Measurements from ENCODE around the gene MC3R. TPM values are rescaled to one million over a fixed set of nuclear protein-coding genes. Genes with fewer than 3 reads are reported as not detected.

Gene MC3R
- total and polyA plus RNA-seq, 2 donors from 2014 or later, result not detected

DNA sequence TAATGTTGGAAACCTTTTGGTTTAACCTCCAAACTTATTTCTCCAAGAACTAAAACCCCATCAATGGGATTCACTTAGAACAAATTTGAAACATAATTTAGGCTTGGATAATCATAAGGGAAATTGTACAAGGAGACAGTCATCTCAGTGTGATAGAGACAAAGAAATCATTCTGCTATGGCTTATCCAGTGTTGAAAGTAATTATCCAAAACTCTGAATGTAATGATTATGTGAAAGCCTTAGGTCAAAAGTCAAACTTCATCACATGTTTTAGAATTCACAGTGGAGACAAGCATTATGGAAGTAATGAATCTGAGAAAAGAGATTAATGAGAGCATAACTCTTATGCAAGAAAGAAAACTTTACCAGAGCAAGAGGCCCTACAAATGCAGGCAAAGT, 20.0 kb downstream of the MC3R start:
- H3K36me3 ChIP-seq (ENCODE audit: control insufficient read depth in 2 of 3, insufficient read depth in 3 of 3, low read length in 3 of 3), result no peaks in the 10 kb centered on the region
- no peak for FAIRE-seq
- H3K9me3 ChIP-seq (ENCODE audit: control insufficient read depth in 2 of 3, insufficient read depth in 1 of 3, low read length in 3 of 3), result no peaks in the 10 kb centered on the region
- intact Hi-C loops (cut with DNase I), result no loop called here
- no peak for TF ChIP-seq CTCF (IDR thresholded peaks at IDR 0.05; ENCODE audit: borderline replicate concordance, extremely low read depth, insufficient read depth)
- H3K4me1 ChIP-seq (ENCODE audit: control insufficient read depth in 2 of 3, insufficient read depth in 2 of 3, low read depth in 1 of 3, low read length in 3 of 3), result no peaks in the 10 kb centered on the region
- DNase-seq, result no peak
- no peak overlapping the region for H3K4me3 ChIP-seq (ENCODE audit: low read length in 3 of 3)
- H3K9ac ChIP-seq (ENCODE audit: low read length in 3 of 3), result no peak overlapping the region
- no peaks in the 10 kb centered on the region for H3K27me3 ChIP-seq (ENCODE audit: control insufficient read depth, insufficient read depth, low read length)
- no peak overlapping the region for H3K27ac ChIP-seq (ENCODE audit: low read depth in 2 of 2, low read length in 2 of 2)

DNA sequence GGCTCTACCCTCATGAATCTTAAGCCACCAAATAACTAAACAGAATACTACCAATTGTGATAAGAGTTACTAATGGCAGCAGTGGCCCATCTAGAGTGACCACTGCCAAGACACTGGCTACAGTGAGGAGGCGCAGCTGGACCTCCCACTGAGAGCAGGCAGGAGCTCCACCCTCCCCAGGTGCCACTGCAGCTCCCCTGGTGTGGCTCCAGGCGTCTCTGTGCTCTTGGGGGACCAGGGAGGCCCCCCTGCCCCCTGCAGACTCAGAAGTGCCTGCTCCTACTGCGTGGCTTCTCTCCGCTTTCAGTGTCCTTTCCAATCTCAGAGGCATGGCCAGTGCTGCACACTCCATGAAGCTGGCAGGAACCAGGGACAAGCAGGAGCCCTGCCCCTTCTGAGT, 23.4 kb downstream of the MC3R start:
- peaks cover 0 to 2% (median 0%) of the 10 kb centered on the region in 3 donors for H3K9me3 ChIP-seq (ENCODE audit: control insufficient read depth in 2 of 3, insufficient read depth in 1 of 3, low read length in 3 of 3)
- no peak overlapping the region for H3K9ac ChIP-seq (ENCODE audit: low read length in 3 of 3)
- no peak for TF ChIP-seq CTCF (IDR thresholded peaks at IDR 0.05; ENCODE audit: borderline replicate concordance, extremely low read depth, insufficient read depth)
- H3K27ac ChIP-seq (ENCODE audit: low read depth in 2 of 2, low read length in 2 of 2), result no peak overlapping the region
- H3K27me3 ChIP-seq (ENCODE audit: control insufficient read depth, insufficient read depth, low read length), result no peaks in the 10 kb centered on the region
- FAIRE-seq (no peak), DNase-seq (no peak)
- no peaks in the 10 kb centered on the region for H3K36me3 ChIP-seq (ENCODE audit: control insufficient read depth in 2 of 3, insufficient read depth in 3 of 3, low read length in 3 of 3)
- no peak overlapping the region for H3K4me3 ChIP-seq (ENCODE audit: low read length in 3 of 3)
- no peaks in the 10 kb centered on the region for H3K4me1 ChIP-seq (ENCODE audit: control insufficient read depth in 2 of 3, insufficient read depth in 2 of 3, low read depth in 1 of 3, low read length in 3 of 3)
- intact Hi-C loops (cut with DNase I), result no loop called here

GRCh38 chr20:56273491-56273890, 25.0 kb downstream of the MC3R start:
- Histone ChIP-seq H3K4me3 (ENCODE audit: low read length in 3 of 3) (no peak overlapping the region), H3K9ac (ENCODE audit: low read length in 3 of 3) (no peak overlapping the region), H3K27me3 (ENCODE audit: control insufficient read depth, insufficient read depth, low read length) (no peaks in the 10 kb centered on the region), H3K9me3 (ENCODE audit: control insufficient read depth in 2 of 3, insufficient read depth in 1 of 3, low read length in 3 of 3) (peaks cover 0 to 2% (median 2%) of the 10 kb centered on the region in 3 donors), H3K4me1 (ENCODE audit: control insufficient read depth in 2 of 3, insufficient read depth in 2 of 3, low read depth in 1 of 3, low read length in 3 of 3) (no peaks in the 10 kb centered on the region), H3K36me3 (ENCODE audit: control insufficient read depth in 2 of 3, insufficient read depth in 3 of 3, low read length in 3 of 3) (no peaks in the 10 kb centered on the region), H3K27ac (ENCODE audit: low read depth in 2 of 2, low read length in 2 of 2) (no peak overlapping the region)
- no peak for TF ChIP-seq CTCF (IDR thresholded peaks at IDR 0.05; ENCODE audit: borderline replicate concordance, extremely low read depth, insufficient read depth)
- DNase-seq, result no peak
- intact Hi-C loops (cut with DNase I), result no loop called here
- no peak for FAIRE-seq

- no peaks in the 10 kb centered on the region for H3K36me3 ChIP-seq (ENCODE audit: control insufficient read depth in 2 of 3, insufficient read depth in 3 of 3, low read length in 3 of 3)
- no peak overlapping the region for H3K4me3 ChIP-seq (ENCODE audit: low read length in 3 of 3)
- intact Hi-C loops (cut with DNase I), result no loop called here
- no peak for DNase-seq
- no peaks in the 10 kb centered on the region for H3K27me3 ChIP-seq (ENCODE audit: control insufficient read depth, insufficient read depth, low read length)
- FAIRE-seq, result no peak
- H3K4me1 ChIP-seq (ENCODE audit: control insufficient read depth in 2 of 3, insufficient read depth in 2 of 3, low read depth in 1 of 3, low read length in 3 of 3), result no peaks in the 10 kb centered on the region
- H3K27ac ChIP-seq (ENCODE audit: low read depth in 2 of 2, low read length in 2 of 2), result no peak overlapping the region
- TF ChIP-seq CTCF (IDR thresholded peaks at IDR 0.05; ENCODE audit: borderline replicate concordance, extremely low read depth, insufficient read depth), result no peak
- no peak overlapping the region for H3K9ac ChIP-seq (ENCODE audit: low read length in 3 of 3)
- peaks cover 0 to 2% (median 2%) of the 10 kb centered on the region in 3 donors for H3K9me3 ChIP-seq (ENCODE audit: control insufficient read depth in 2 of 3, insufficient read depth in 1 of 3, low read length in 3 of 3)
Observed at GRCh38 chr20:56274156-56274555, 25.6 kb downstream of the MC3R start.

All from kidney (tissue), 14 donors.